ENCODE measurements around the gene ST3GAL5.

Gene ST3GAL5

GRCh38 chr2:85793584-85793983, 95.2 kb downstream of the ST3GAL5 start:
- TF ChIP-seq CTCF (IDR thresholded peaks at IDR 0.05; ENCODE audit: borderline replicate concordance, extremely low read depth, low read length, poor library complexity, severe bottlenecking) (no peak), EZH2 (IDR thresholded peaks at IDR 0.05; ENCODE audit: borderline replicate concordance, low read depth, low read length, severe bottlenecking) (no peak)
- no peaks in the 10 kb centered on the region for H3K4me1 ChIP-seq (ENCODE audit: insufficient read depth, low read length)
- ATAC-seq (ENCODE audit: insufficient read depth, low read depth) (no peak), DNase-seq (no peak)
- no peak overlapping the region for H3K4me2 ChIP-seq (ENCODE audit: insufficient read depth, low read length)
- H3K9ac ChIP-seq (ENCODE audit: low read depth, low read length) = no peak overlapping the region
- H4K20me1 ChIP-seq (ENCODE audit: insufficient read depth, low read length) = no peaks in the 10 kb centered on the region
- H3K9me3 ChIP-seq (ENCODE audit: insufficient read depth, low read length, severe bottlenecking) = no peaks in the 10 kb centered on the region
- H3K79me2 ChIP-seq (ENCODE audit: insufficient read depth, low read length) = no peaks in the 10 kb centered on the region
- H3K4me3 ChIP-seq (ENCODE audit: low read depth in 1 of 2, low read length in 2 of 2) = no peak overlapping the region
- no peak overlapping the region for H2AFZ ChIP-seq (ENCODE audit: low read depth, low read length)
- no peak overlapping the region for H3K27ac ChIP-seq (ENCODE audit: low read length)
- H3K27me3 ChIP-seq (ENCODE audit: insufficient read depth, low read length, poor library complexity) = peaks cover 3% of the 10 kb centered on the region
- no peaks in the 10 kb centered on the region for H3K36me3 ChIP-seq (ENCODE audit: insufficient read depth, low read length)

GRCh38 chr2:85792783-85793441, 95.9 kb downstream of the ST3GAL5 start:
- no peaks in the 10 kb centered on the region for H3K4me1 ChIP-seq (ENCODE audit: insufficient read depth, low read length)
- ATAC-seq (ENCODE audit: insufficient read depth, low read depth) = no peak

GRCh38 chr2:85791704-85792565, 96.9 kb downstream of the ST3GAL5 start:
- Histone ChIP-seq H3K27me3 (ENCODE audit: insufficient read depth, low read length, poor library complexity) (peaks cover 3% of the 10 kb centered on the region), H3K4me1 (ENCODE audit: insufficient read depth, low read length) (no peaks in the 10 kb centered on the region), H3K4me3 (ENCODE audit: low read depth in 1 of 2, low read length in 2 of 2) (no peak overlapping the region), H3K4me2 (ENCODE audit: insufficient read depth, low read length) (no peak overlapping the region), H4K20me1 (ENCODE audit: insufficient read depth, low read length) (no peaks in the 10 kb centered on the region), H3K36me3 (ENCODE audit: insufficient read depth, low read length) (no peaks in the 10 kb centered on the region), H3K27ac (ENCODE audit: low read length) (no peak overlapping the region), H2AFZ (ENCODE audit: low read depth, low read length) (no peak overlapping the region), H3K9me3 (ENCODE audit: insufficient read depth, low read length, severe bottlenecking) (no peaks in the 10 kb centered on the region), H3K9ac (ENCODE audit: low read depth, low read length) (no peak overlapping the region), H3K79me2 (ENCODE audit: insufficient read depth, low read length) (no peaks in the 10 kb centered on the region)
- TF ChIP-seq CTCF (IDR thresholded peaks at IDR 0.05; ENCODE audit: borderline replicate concordance, extremely low read depth, low read length, poor library complexity, severe bottlenecking) (no peak), EZH2 (IDR thresholded peaks at IDR 0.05; ENCODE audit: borderline replicate concordance, low read depth, low read length, severe bottlenecking) (no peak)
- ATAC-seq (ENCODE audit: insufficient read depth, low read depth) (no peak), DNase-seq (no peak)

More at GRCh38 chr2:85792783-85793441, 95.9 kb downstream of the ST3GAL5 start:
- DNase-seq = no peak
- no peaks in the 10 kb centered on the region for H4K20me1 ChIP-seq (ENCODE audit: insufficient read depth, low read length)
- H3K27me3 ChIP-seq (ENCODE audit: insufficient read depth, low read length, poor library complexity) = peaks cover 3% of the 10 kb centered on the region
- H2AFZ ChIP-seq (ENCODE audit: low read depth, low read length) = no peak overlapping the region
- H3K9ac ChIP-seq (ENCODE audit: low read depth, low read length) = no peak overlapping the region
- H3K79me2 ChIP-seq (ENCODE audit: insufficient read depth, low read length) = no peaks in the 10 kb centered on the region
- H3K27ac ChIP-seq (ENCODE audit: low read length) = no peak overlapping the region
- no peak overlapping the region for H3K4me3 ChIP-seq (ENCODE audit: low read depth in 1 of 2, low read length in 2 of 2)
- H3K36me3 ChIP-seq (ENCODE audit: insufficient read depth, low read length) = no peaks in the 10 kb centered on the region
- no peaks in the 10 kb centered on the region for H3K9me3 ChIP-seq (ENCODE audit: insufficient read depth, low read length, severe bottlenecking)
- no peak for TF ChIP-seq EZH2 (IDR thresholded peaks at IDR 0.05; ENCODE audit: borderline replicate concordance, low read depth, low read length, severe bottlenecking)
- no peak for TF ChIP-seq CTCF (IDR thresholded peaks at IDR 0.05; ENCODE audit: borderline replicate concordance, extremely low read depth, low read length, poor library complexity, severe bottlenecking)
- H3K4me2 ChIP-seq (ENCODE audit: insufficient read depth, low read length) = no peak overlapping the region
